NK-92 (cell line): ENCODE measurements around the gene NUP50.

Experiments
- DNase-seq: peaks from one replicate; lab custom pipeline; 2025; ENCODE audit not compliant: unreplicated experiment; lab: John Stamatoyannopoulos, UW

Gene NUP50

GRCh38 chr22:45227645-45228400 is 64.1 kb downstream of the NUP50 start:
- DNase-seq: no peak

DNA sequence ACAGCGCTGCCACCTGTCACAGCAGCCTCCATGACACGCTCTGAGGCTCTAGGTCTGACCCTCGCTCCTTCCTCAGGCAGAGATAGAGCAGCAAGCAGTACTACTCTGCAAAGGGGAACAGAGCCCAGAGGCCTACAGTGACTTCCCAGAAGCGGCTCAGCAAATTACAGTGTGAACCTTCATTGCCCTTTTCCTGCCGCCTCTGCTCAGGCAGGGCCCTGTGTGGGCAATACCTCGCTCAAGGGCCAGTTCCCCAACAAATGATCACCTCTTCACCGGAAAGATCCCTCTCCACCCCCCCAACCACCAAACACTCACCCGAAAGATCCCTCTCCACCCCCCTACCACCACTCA is 64.7 kb downstream of the NUP50 start:
- no peak for DNase-seq

DNA sequence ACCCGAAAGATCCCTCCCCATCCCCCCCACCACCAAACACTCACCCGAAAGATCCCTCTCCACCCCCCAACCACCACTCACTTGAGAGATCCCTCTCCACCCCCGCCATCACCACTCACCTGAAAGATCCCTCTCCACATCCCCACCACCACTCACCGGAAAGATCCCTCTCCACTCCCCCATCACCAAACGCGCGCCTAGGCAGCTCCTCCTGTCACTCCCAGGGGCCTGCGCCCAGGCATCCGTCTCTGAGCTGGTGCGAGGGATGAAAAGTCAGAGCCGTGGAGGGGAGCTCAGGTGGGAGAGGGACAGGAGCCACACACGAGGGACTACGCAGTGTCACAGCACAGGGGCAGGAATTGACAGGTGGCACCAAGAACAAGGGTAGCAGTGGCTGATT is 65.5 kb downstream of the NUP50 start:
- DNase-seq: no peak

- no peak for DNase-seq
Measured at GRCh38 chr22:45230026-45230721, 66.4 kb downstream of the NUP50 start.

DNA sequence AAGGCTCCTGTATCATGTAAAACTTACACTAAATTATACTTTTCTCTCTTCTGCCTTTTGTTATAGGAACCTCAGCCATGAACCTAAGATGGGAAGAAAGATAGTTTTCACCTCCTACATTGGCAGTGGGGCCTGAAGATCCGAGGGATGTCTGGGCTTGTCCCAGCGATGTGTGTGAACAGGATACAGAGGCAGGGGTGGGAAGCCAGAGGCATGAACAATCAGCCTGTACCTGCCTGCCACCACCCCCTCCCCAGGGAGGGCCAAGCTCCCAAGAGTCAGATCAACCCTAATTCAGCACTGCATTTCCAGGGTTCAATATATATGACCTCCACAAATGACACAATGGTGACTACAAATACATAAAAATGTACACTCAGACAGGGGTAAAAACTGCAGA is 67.6 kb downstream of the NUP50 start:
- no peak for DNase-seq

- DNase-seq: no peak
Measured at GRCh38 chr22:45233386-45233785, 69.7 kb downstream of the NUP50 start.

- DNase-seq: no peak
Measured at GRCh38 chr22:45233827-45234226, 70.1 kb downstream of the NUP50 start.

- no peak for DNase-seq
Measured at GRCh38 chr22:45235101-45235777, 71.5 kb downstream of the NUP50 start.

DNA sequence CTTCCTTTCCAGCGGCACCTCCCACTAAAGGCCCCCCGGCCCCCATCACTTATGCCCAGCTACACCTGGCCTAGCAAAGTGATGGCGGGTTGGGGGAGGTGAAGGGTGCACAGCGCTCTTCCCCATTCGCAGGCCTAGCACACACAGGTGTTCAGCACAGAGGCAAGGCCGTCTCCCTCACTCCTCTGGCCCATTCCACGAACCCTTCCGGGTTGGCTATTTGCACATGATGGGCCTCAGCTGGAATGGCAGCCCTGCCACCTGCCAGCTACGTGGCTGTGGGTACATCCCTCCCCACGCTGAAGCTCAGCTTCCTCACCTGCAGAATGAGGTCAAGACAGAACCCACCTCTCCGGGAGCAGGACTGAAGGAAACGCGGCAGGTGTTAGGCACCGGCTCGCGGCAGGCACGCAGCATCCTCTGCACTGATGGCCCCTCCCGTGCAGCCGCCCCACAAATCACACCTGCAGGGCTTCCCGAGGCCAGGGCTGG is 72.2 kb downstream of the NUP50 start:
- no peak for DNase-seq

GRCh38 chr22:45237065-45237990 is 73.6 kb downstream of the NUP50 start:
- no peak for DNase-seq
